Brain microvascular endothelial cell (primary cell): Measurements from ENCODE around the gene SPINK4.

Experiments used
- DNase-seq: peaks from one replicate; pipeline ENCODE4 v3.0.0-alpha.2; 2020
- H3K27ac ChIP-seq: fragments of 250-450 bp; sonication (Bioruptor Pico); 2 replicates; pipeline ENCODE4 v1.5.1; 2020; ENCODE audit warnings: mild to moderate bottlenecking, moderate library complexity
- H3K27me3 ChIP-seq: fragments of 250-450 bp; sonication (Bioruptor Pico); replicated peaks from 2 replicates; pipeline ENCODE4 v1.5.1; 2020; ENCODE audit warnings: mild to moderate bottlenecking
- H3K36me3 ChIP-seq: fragments of 250-450 bp; sonication (Bioruptor Pico); replicated peaks from 2 replicates; pipeline ENCODE4 v1.5.1; 2020; ENCODE audit warnings: mild to moderate bottlenecking
- H3K4me3 ChIP-seq: 2 replicates; pipeline ENCODE4 v1.5.1; 2011; ENCODE audit warnings: low read depth, mild to moderate bottlenecking, control low read depth, low read length, moderate library complexity
- CTCF ChIP-seq: IDR thresholded peaks from 2 replicates; pipeline ENCODE4 v1.5.1; 2011; ENCODE audit warnings: low read depth, mild to moderate bottlenecking, moderate library complexity, low read length, control low read depth, inconsistent platforms; ENCODE audit errors: missing control alignments
- in situ Hi-C: cut with HindIII; loops from 2 replicates; pipeline ENCODE4 v1.10.0; 2017; ENCODE audit warnings: low sequenced_read_pairs, low pct_ligation_motif_present

The SPINK4 gene

GRCh38 chr9:33246269-33246860, 6.4 kb downstream of the SPINK4 start:
- DNase-seq: no peak
- no peaks in the 10 kb centered on the region for H3K36me3 ChIP-seq
- no peak overlapping the region for H3K27ac ChIP-seq
- no peak overlapping the region for H3K4me3 ChIP-seq
- TF ChIP-seq CTCF: no peak
- in situ Hi-C loops: no loop called here
- no peaks in the 10 kb centered on the region for H3K27me3 ChIP-seq

- TF ChIP-seq CTCF: no peak
- H3K4me3 ChIP-seq: no peak overlapping the region
- no peak overlapping the region for H3K27ac ChIP-seq
- in situ Hi-C loops: no loop called here
- DNase-seq: no peak
- peaks cover 10% of the 10 kb centered on the region for H3K36me3 ChIP-seq
- H3K27me3 ChIP-seq: no peaks in the 10 kb centered on the region
Measured at GRCh38 chr9:33248606-33249005, 8.6 kb downstream of the SPINK4 start.

GRCh38 chr9:33249087-33249658, 9.2 kb downstream of the SPINK4 start:
- Histone ChIP-seq H3K4me3 (no peak overlapping the region), H3K27me3 (no peaks in the 10 kb centered on the region), H3K27ac (no peak overlapping the region), H3K36me3 (peaks cover 12% of the 10 kb centered on the region)
- in situ Hi-C loops: no loop called here
- TF ChIP-seq CTCF: no peak
- DNase-seq: no peak

GRCh38 chr9:33249983-33250382, 10.0 kb downstream of the SPINK4 start:
- H3K27me3 ChIP-seq: no peaks in the 10 kb centered on the region
- H3K27ac ChIP-seq: no peak overlapping the region
- no peak overlapping the region for H3K4me3 ChIP-seq
- in situ Hi-C loops: no loop called here
- no peak for TF ChIP-seq CTCF
- H3K36me3 ChIP-seq: peaks cover 20% of the 10 kb centered on the region
- DNase-seq: no peak

GRCh38 chr9:33250458-33250995, 10.6 kb downstream of the SPINK4 start:
- no peak overlapping the region for H3K4me3 ChIP-seq
- TF ChIP-seq CTCF: no peak
- H3K27ac ChIP-seq: peak overlapping the region; percentile 29
- in situ Hi-C loops: no loop called here
- no peaks in the 10 kb centered on the region for H3K27me3 ChIP-seq
- DNase-seq: peak; percentile 49
- peaks cover 24% of the 10 kb centered on the region for H3K36me3 ChIP-seq
